Glutamatergic neuron (in vitro differentiated cells): Measurements from ENCODE around the gene OR2V2. TPM values are rescaled to one million over a fixed set of nuclear protein-coding genes. Genes with fewer than 3 reads are reported as not detected.
A peak's percentile ranks its signal among the peaks of the same experiment; 100 is the strongest.
"Not testable (repeated sequence)": the region's sequence is repeated elsewhere in the genome, so short reads cannot be mapped to it uniquely, and the experiment has no call there.

ENCODE experiments used
- DNase-seq: peaks from one replicate; pipeline ENCODE4 v3.0.0; 2022
- H3K27ac Mint-ChIP-seq: one replicate; pipeline ENCODE4 v1.8.0; 2020; ENCODE audit warnings: mild to moderate bottlenecking, mixed read lengths, inconsistent platforms; ENCODE audit not compliant: unreplicated experiment
- H3K27me3 Mint-ChIP-seq: one replicate; pipeline ENCODE4 v1.8.0; 2020; ENCODE audit warnings: mild to moderate bottlenecking, moderate library complexity, mixed read lengths, inconsistent platforms; ENCODE audit not compliant: unreplicated experiment
- H3K36me3 Mint-ChIP-seq: one replicate; pipeline ENCODE4 v1.8.0; 2020; ENCODE audit warnings: mild to moderate bottlenecking, mixed read lengths, inconsistent platforms; ENCODE audit not compliant: unreplicated experiment
- H3K4me1 Mint-ChIP-seq: one replicate; pipeline ENCODE4 v1.8.0; 2020; ENCODE audit warnings: mild to moderate bottlenecking, low read depth, mixed read lengths, inconsistent platforms; ENCODE audit not compliant: unreplicated experiment
- H3K4me3 Mint-ChIP-seq: one replicate; pipeline ENCODE4 v1.8.0; 2020; ENCODE audit warnings: mild to moderate bottlenecking, mixed read lengths, inconsistent platforms; ENCODE audit not compliant: unreplicated experiment
- H3K9me3 Mint-ChIP-seq: one replicate; pipeline ENCODE4 v1.8.0; 2020; ENCODE audit warnings: mild to moderate bottlenecking, moderate library complexity, mixed read lengths, inconsistent platforms; ENCODE audit not compliant: unreplicated experiment
- long read RNA-seq: library from polyadenylated mRNA; unstranded; transcript quantifications from one replicate; pipeline ENCODE4 v2.0.0, GENCODE V29; 2020; ENCODE audit not compliant: unreplicated experiment
- total RNA-seq: library from RNA; stranded (reverse); fragmentation: NEBNext Ultra II Directional; extraction: Animal tissue kit (Norgen Biotek cat#: 25700); gene quantifications from one replicate; pipeline ENCODE4 v1.2.1, GENCODE V29; 2021; ENCODE audit not compliant: unreplicated experiment
- TF ChIP-seq, protein P1 (sequence below): fragments of 200-600 bp; sonication (generic); IDR thresholded peaks from one replicate; pipeline ENCODE4 v1.5.0; 2021; ENCODE audit not compliant: partially characterized antibody, unreplicated experiment

The OR2V2 gene, protein sequence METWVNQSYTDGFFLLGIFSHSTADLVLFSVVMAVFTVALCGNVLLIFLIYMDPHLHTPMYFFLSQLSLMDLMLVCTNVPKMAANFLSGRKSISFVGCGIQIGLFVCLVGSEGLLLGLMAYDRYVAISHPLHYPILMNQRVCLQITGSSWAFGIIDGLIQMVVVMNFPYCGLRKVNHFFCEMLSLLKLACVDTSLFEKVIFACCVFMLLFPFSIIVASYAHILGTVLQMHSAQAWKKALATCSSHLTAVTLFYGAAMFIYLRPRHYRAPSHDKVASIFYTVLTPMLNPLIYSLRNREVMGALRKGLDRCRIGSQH
- not detected for total RNA-seq
- long read RNA-seq = 0 reads

DNA sequence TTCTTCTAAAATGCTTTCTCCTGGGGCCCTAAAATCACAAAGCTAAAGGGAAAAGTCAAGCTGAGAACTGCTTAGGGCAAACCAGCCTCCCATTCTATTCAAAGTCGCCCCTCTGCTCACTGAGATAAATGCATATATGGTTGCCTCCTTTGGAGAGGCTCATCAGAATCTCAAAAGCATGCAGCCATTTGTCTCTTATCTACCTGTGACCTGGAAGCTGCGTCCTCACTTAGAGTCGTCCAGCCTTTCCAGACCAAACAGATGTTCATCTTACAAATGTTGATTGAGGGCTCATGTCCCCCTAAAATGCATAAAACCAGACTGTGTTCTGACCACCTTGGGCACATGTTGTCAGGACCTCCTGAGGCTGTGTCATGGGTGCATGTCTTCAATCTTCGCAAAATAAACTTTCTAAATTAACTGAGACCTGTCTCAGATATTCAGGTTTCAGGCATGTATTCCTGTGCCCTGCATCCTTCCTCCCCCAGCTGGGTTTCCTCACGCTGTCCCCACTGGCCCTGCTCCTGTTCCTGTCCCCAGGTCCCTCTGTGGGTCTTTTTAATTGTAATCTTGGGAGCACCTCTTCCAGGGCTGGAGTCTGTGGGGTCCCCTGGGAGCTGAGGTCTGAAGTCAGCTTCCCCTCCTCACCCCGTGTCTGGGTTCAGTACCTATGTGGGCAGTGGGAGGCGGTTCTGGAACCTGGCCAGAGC lies at the start of gene OR2V2:
TSS of gene OR2V2 (plus strand) at position 660 of the 710 bp plus-strand sequence. CDS start 7,357 bp downstream, outside the sequence.
- H3K4me3 Mint-ChIP-seq, H3K27me3 Mint-ChIP-seq, H3K27ac Mint-ChIP-seq, H3K36me3 Mint-ChIP-seq, DNase-seq, H3K4me1 Mint-ChIP-seq, H3K9me3 Mint-ChIP-seq: not testable (repeated sequence)

DNA sequence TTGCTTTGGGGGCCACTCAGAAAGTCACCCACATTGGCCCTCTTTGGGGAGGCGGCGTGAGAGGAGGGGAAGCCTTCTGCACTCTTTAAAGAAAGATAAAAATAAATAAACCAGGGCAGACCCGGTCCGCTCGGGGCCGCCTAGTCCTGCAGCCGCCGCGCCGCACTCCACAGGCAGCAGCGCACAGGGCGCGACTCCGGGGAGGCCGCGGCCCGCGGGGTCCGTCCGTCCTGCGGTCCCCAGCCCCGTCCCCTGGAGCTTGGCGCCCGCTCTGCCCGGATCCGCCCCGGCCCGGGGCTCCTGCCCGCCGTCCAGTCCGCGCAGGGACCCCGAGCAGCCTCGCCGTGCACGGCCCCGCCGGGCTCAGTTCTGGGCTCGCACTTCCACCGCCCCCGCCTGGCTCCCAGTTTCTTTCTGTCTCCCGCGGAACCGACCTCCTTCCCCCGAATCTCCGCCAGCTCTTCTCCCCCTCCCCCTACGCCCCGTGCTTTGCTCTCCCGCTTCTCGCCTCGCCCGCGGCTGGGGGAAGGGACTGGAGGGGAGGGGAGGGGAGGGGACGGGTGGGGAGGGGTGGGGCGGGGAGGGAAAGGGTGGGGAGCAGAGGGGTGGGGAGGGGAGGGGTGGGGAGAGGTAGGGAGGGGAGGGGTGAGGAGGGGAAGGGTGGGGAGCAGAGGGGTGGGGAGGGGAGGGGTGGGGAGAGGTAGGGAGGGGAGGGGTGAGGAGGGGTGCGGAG lies 49.5 kb upstream of the OR2V2 start:
- not testable (repeated sequence) for H3K27ac Mint-ChIP-seq, H3K4me1 Mint-ChIP-seq, H3K9me3 Mint-ChIP-seq, H3K36me3 Mint-ChIP-seq, H3K4me3 Mint-ChIP-seq, DNase-seq
- H3K27me3 Mint-ChIP-seq = peaks cover 15% of the 10 kb centered on the region

DNA sequence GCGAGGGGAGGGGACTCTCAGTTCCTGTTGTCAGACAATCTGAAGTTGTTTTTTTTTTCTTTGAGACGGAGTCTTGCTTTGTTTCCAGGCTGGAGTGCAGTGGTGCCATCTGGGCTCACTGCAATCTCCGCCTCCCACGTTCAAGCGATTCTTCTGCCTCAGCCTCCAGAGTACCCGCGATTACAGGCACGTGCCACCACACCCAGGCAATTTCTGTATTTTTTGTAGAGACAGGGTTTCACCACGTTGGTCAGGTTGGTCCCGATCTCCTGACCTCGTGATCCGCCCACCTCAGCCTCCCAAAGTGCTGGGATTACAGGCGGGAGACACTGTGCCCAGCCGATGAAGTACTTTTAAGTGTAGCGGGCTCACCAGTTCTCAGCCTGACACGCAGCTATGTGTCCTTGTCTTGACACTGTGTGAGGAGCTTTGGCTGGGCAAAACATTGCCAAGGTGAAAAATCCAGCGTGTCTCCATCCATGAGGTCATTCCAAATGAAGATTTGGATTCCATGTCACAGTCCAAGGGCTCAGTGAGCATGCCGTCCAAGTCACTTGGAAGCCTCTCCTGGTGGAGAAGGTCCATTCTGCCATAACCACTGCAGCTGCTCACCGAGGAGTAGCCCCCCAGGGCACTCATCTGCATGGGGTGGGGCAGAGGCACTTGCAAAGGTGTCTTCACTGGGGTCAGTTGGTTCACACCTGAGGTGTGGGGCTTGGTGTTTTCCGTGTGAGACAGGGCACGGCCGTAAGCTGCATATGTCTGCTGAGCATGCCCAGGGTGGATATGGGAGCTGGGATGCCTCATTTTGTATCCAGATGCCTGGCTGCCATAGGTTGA lies 48.4 kb upstream of the OR2V2 start:
- no peaks in the 10 kb centered on the region for H3K36me3 Mint-ChIP-seq
- DNase-seq = no peak
- peaks cover 5% of the 10 kb centered on the region for H3K9me3 Mint-ChIP-seq
- H3K4me1 Mint-ChIP-seq = no peaks in the 10 kb centered on the region
- no peak overlapping the region for H3K27ac Mint-ChIP-seq
- peaks cover 16% of the 10 kb centered on the region for H3K27me3 Mint-ChIP-seq
- TF ChIP-seq, protein P1, sequence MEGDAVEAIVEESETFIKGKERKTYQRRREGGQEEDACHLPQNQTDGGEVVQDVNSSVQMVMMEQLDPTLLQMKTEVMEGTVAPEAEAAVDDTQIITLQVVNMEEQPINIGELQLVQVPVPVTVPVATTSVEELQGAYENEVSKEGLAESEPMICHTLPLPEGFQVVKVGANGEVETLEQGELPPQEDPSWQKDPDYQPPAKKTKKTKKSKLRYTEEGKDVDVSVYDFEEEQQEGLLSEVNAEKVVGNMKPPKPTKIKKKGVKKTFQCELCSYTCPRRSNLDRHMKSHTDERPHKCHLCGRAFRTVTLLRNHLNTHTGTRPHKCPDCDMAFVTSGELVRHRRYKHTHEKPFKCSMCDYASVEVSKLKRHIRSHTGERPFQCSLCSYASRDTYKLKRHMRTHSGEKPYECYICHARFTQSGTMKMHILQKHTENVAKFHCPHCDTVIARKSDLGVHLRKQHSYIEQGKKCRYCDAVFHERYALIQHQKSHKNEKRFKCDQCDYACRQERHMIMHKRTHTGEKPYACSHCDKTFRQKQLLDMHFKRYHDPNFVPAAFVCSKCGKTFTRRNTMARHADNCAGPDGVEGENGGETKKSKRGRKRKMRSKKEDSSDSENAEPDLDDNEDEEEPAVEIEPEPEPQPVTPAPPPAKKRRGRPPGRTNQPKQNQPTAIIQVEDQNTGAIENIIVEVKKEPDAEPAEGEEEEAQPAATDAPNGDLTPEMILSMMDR = no peak
- no peak overlapping the region for H3K4me3 Mint-ChIP-seq

DNA sequence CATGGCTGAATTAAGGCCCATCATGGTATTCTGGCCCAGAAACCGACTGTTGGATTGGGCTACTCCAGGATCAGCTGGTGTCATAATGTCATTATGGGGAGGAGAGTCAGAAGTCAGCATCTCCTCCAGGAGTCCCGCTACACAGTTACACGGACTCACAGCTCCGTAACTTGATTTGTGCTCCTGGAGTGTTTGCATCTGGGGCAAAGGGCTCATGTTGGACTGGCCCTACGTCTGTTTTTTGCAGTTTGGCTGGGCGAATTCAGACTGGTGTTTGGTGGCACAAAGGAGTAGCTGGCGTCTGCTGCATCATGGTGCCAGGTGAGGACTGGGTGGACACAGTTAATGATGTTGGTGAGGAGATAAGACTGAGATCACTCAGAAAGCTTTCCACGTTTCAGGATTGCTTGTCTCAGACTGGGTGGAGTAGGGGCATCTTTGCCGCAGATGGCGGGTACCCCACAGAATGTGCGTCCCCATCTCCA lies 47.7 kb upstream of the OR2V2 start:
- Mint-ChIP-seq H3K9me3 (peaks cover 8% of the 10 kb centered on the region), H3K4me1 (peaks cover 5% of the 10 kb centered on the region), H3K27me3 (peaks cover 19% of the 10 kb centered on the region), H3K4me3 (peak overlapping the region; percentile 49), H3K36me3 (no peaks in the 10 kb centered on the region), H3K27ac (no peak overlapping the region)
- DNase-seq = no peak
- TF ChIP-seq, protein P1 = no peak

DNA sequence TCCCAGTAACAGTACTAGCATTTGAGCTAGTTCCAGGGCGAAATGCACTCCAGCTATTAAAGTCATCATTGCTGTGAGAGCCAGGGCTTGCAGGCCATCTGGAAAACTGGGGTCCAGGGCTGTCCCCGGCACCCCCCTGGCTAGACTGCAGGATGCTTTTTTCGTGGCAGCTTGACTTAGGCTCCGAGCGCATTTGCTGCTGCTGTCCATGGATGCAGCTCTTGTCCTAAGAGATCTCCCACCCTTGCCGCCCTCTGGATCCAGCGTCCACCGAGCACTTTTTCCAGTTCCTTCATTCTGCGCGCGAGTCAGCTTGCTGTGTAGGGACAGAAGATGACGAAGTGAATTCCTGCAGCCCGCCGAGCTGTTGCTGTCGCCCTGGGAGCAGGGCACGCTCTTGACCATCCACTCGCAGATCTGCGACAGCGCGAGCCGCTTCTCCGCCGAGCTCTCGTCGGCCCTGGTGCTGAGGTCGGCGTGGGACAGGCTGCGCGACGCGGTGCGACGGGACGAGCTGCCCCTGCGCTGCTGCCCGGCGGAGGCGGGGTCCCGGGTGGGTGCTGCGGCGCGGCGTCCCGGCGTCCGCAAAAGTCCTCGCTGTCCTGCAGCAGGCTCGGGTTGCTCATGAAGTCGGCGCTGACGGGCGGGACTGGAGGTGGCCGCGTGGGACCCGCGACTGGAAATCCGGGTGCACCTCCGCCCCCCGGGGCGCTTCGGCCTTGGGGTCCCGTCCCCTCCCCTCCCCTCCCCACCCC lies 47.1 kb upstream of the OR2V2 start:
- H3K27ac Mint-ChIP-seq = no peak overlapping the region
- peaks cover 19% of the 10 kb centered on the region for H3K27me3 Mint-ChIP-seq
- TF ChIP-seq, protein P1 = no peak
- H3K9me3 Mint-ChIP-seq = peaks cover 8% of the 10 kb centered on the region
- no peak overlapping the region for H3K4me3 Mint-ChIP-seq
- peak; percentile 63 for DNase-seq
- no peaks in the 10 kb centered on the region for H3K36me3 Mint-ChIP-seq
- peaks cover 6% of the 10 kb centered on the region for H3K4me1 Mint-ChIP-seq

DNA sequence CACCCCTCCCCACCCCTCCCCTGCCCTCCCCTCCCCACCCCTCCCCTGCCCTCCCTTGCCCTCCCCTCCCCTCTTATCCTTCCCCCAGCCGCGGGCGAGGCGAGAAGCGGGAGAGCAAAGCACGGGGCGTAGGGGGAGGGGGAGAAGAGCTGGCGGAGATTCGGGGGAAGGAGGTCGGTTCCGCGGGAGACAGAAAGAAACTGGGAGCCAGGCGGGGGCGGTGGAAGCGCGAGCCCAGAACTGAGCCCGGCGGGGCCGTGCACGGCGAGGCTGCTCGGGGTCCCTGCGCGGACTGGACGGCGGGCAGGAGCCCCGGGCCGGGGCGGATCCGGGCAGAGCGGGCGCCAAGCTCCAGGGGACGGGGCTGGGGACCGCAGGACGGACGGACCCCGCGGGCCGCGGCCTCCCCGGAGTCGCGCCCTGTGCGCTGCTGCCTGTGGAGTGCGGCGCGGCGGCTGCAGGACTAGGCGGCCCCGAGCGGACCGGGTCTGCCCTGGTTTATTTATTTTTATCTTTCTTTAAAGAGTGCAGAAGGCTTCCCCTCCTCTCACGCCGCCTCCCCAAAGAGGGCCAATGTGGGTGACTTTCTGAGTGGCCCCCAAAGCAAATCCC lies 46.2 kb upstream of the OR2V2 start:
- H3K27ac Mint-ChIP-seq, H3K36me3 Mint-ChIP-seq, H3K4me1 Mint-ChIP-seq, H3K4me3 Mint-ChIP-seq, H3K9me3 Mint-ChIP-seq, DNase-seq: not testable (repeated sequence)
- peaks cover 19% of the 10 kb centered on the region for H3K27me3 Mint-ChIP-seq

DNA sequence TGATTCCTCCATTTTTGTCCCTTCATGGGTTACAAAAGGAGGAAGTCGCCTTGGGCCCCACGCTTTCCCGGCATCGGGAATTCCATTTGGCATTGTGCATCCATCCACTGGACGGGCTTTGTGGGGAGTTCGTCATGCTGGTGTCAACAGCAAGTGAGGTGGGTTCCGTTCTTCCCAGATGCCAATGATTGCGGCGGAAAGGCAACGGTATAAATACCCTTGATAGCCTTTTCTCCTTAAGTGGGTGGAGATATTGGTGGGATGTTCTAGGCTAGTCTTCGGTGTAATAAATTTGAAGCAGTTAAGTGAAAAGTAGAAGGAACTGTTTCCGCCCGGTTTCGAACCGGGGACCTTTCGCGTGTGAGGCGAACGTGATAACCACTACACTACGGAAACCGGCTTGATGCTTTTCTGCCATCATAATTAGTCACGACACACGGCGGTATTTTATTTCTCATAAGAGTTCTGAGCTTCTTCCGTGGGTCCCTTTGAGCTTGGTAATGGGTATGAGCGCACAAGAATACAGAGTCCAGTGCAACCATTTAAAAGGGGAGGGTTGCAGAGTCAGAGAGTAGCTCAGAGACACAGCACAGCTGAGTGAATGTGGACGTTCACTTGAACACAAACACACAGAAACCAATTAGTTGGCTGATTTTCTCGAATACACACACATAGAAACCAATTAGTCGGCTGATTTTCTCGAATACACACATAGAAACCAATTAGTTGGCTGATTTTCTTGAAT lies 45.3 kb upstream of the OR2V2 start:
- H3K9me3 Mint-ChIP-seq, DNase-seq, H3K4me3 Mint-ChIP-seq, H3K4me1 Mint-ChIP-seq, H3K27ac Mint-ChIP-seq, H3K36me3 Mint-ChIP-seq: not testable (repeated sequence)
- peaks cover 19% of the 10 kb centered on the region for H3K27me3 Mint-ChIP-seq
